ENCODE data around the gene PRR16.
A peak's percentile ranks its signal among the peaks of the same experiment; 100 is the strongest.
"Not testable (repeated sequence)": the region's sequence is repeated elsewhere in the genome, so short reads cannot be mapped to it uniquely, and the experiment has no call there.

PRR16 gene

DNA sequence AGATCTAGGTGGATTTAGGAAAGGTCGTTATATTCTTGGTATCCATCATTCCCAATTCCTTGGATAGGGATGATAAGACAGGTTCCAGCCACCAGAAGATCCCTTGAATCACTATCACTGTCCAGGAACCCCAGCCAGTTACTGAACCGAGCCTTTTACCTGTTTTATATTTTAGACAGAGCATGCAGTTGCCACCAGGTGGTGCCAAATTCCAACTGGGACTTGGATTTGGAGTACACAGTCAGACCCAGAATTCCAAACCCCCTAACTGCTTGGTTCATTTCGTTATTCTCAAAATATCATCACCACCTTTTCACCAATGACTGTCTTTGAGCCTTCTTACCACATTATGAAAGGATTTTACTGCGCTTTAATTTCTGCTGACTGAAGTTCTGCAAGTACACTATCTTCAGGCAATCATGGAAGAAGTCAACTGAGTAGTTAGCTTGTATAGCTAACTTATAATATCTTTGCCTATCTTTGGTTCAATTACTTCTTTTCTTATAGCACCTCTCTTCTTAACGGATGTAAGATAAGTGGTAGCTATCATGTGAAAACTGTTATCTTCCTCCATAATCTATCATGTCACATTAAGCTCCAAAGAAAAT, 191.8 kb downstream of the PRR16 start:
- peak; percentile 9 to 40 (median 28) for DNase-seq

- no peak for DNase-seq
These were observed 193.0 kb downstream of the PRR16 start for GRCh38 chr5:120657104-120657503.

DNA sequence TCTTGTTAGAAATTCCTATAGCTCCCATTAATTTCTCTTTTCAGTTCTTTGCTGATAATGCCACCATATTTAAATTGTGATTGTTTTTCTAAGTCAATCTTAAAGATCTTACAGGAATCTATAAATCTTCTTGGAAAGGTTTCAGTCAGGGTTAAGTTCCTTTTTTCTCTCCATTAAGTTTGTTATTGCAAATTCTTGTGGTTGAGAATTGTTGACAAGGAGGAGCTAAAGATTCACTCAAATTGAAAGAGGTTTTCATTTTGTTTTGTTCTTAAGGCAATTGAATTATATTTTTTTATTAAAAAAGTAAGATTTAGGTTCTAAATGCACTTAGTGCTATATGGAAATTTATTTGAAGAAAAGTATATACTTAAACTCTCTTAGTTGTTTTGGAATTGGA, 213.4 kb downstream of the PRR16 start:
- DNase-seq = no peak

- DNase-seq = no peak
These were observed 214.2 kb downstream of the PRR16 start for GRCh38 chr5:120678279-120678678.

- no peak for DNase-seq
These were observed 218.8 kb downstream of the PRR16 start for GRCh38 chr5:120682851-120683250.

DNA sequence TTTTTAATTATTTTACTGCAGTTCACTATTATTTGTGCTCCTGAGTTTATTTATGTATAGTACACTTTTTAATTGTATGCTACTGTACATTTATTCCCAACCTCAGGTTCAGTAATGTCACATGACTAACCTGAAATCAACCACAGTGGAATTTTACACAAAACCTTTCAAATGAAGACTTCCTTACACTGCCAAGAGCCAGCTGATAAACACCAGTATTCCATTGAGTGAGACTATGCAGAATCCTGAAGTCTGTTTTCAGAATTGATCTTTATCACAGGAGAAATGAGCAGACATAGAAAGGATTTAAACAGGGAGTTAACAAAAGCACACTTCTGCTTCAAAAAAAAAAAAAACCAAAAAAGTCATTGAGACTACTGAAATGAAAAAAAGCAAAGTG, 219.5 kb downstream of the PRR16 start:
- DNase-seq = no peak

DNA sequence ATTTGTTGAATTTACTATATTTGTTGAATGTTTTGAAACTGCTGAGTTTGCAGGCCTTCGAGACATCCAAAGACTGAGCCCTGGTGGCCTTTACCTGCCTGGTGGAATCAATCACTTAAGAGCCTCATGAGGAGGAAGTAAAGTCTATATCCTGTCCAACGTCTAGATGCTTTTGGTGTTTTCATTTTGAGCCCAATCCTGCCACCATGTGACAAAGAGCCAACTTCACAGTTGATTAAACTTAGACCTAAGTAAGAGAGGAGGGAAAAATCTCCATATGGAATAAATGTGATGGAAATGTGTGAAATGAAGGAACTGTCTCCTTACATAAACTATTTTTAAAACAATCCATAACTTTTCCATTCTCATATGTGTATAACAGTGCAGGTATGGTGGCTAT, 220.1 kb downstream of the PRR16 start:
- DNase-seq = no peak

GRCh38 chr5:120684749-120685415, 220.8 kb downstream of the PRR16 start:
- DNase-seq = no peak

DNA sequence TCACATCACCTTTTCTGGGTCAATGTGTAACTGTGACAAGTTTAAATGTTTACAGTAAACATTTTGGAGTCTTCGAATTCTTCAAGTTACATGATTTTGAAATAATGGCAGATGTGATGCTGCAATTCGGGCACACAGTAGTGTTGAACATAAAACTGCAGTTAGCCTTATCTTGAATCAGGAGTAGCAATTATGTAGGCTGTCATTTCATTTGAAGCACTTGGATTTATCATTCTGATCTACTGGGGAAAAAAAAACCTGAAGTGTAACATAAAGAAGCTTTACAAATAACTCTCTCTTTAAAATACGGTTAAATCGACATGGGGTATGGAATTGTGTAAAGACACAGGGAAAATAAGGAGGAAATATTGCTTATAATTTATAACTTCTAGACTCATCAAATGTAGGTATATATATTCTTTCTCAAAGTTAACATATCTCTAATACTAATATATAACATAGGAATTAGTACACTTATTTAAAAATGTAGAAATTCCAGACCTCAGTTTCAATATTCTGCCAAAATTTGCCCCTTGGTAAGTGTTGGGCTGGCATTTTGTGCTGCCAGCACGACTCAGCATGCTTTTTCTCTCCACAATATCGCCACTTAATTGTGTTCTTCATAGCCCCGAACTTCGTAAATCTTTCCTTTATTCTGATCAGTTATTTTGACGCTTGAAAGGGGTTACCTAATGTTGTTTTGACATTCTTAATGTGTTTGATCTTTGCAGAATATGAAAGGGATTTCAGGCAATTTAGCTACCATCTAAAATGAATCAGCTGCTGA, 226.7 kb downstream of the PRR16 start:
- DNase-seq = no peak

DNA sequence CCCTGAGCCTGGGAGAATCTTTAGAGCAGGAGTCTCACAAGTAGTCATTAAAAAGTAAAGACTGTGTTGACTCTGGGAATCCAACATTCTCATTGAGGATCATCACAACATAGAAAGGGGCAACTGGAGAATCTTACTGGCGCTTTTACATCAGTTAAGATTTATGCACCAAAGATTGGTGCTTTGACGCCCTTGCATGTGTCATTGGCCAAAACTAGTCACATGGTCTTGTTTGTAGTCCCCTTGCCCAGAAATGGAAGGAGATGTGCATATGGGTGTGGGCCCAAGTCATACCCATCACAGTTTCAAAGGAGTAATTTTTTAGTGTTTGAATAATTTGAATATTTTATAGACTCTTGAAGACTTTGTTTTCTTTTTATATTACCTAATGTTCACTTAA, 228.2 kb downstream of the PRR16 start:
- no peak for DNase-seq

GRCh38 chr5:120695368-120695880, 231.3 kb downstream of the PRR16 start:
- no peak for DNase-seq

- no peak for DNase-seq
These were observed 233.0 kb downstream of the PRR16 start for GRCh38 chr5:120697147-120697546.

GRCh38 chr5:120697670-120698327, 233.7 kb downstream of the PRR16 start:
- not testable (repeated sequence) for DNase-seq

DNA sequence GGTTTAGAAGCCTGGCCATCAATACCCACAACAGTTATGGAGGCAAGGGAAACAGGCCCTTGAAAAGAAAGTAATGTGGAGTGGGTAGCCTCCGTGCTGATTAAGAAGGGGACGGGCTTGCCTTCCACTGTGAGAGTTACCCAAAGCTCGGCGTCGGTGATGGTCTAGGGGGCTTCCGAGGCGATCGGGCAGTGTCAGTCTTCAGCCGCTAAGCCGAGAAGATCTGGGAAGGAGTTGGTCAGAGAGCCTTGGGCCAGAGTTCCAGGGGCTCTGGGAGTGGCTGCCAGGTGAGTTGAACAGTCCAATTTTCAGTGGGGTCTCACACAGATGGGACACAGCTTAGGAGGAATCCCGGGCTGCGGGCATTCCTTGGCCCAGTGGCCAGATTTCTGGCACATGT, 236.6 kb downstream of the PRR16 start:
- not testable (repeated sequence) for DNase-seq

- DNase-seq = not testable (repeated sequence)
These were observed 238.9 kb downstream of the PRR16 start for GRCh38 chr5:120702817-120703538.

GRCh38 chr5:120703918-120704587, 240.0 kb downstream of the PRR16 start:
- no peak for DNase-seq

- DNase-seq = no peak
These were observed 242.8 kb downstream of the PRR16 start for GRCh38 chr5:120706877-120707276.

- no peak for DNase-seq
These were observed 253.3 kb downstream of the PRR16 start for GRCh38 chr5:120717381-120717780.

DNA sequence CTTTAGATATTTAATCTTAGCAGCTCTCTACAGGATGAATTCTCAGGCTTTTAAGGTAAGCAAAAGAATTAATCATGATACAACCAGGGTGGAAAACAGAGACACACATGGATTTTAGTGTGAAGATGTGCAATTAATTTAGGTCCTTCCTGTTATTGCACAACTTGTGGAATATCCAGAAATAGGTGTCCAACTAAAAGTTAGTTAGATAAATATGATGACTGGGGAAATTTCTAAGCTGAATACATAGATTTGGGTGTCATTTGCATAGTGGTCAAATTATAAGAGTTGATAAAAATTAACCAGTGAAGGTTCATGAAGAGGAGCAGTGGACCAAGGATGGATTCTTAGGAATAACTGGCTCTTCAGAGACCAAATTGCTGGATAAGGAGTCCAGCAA, 266.1 kb downstream of the PRR16 start:
- no peak for DNase-seq

- DNase-seq = peak in 1 of 4 experiments; percentile 0
These were observed 269.9 kb downstream of the PRR16 start for GRCh38 chr5:120734033-120734432.

DNA sequence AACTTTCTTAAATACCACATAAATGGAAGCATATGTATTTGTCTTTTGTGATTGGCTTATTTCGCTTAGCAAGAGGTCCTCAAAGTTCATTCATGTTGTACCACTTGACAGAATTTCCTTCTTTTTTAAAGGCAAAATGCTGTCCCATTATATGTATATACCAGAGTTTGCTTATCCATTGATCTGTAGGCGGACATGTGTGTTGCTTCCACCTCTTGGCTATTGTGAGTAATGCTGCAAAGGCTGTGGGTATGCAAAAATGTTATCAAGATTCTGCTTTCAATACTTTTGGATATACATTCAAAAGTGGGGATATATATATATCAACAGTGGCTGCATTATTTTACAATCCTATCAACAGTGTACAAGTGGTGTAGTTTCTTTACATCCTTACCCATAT, 271.0 kb downstream of the PRR16 start:
- no peak for DNase-seq

All from suppressor macrophage (primary cell).